Measurements from ENCODE around the gene NAP1L4. TPM values are rescaled to one million over a fixed set of nuclear protein-coding genes. Genes with fewer than 3 reads are reported as not detected.
A peak's percentile ranks its signal among the peaks of the same experiment; 100 is the strongest.
"Not testable (repeated sequence)": the region's sequence is repeated elsewhere in the genome, so short reads cannot be mapped to it uniquely, and the experiment has no call there.

The NAP1L4 gene
- total RNA-seq, 2 donors from 2014 or later = 125 to 144 TPM

DNA sequence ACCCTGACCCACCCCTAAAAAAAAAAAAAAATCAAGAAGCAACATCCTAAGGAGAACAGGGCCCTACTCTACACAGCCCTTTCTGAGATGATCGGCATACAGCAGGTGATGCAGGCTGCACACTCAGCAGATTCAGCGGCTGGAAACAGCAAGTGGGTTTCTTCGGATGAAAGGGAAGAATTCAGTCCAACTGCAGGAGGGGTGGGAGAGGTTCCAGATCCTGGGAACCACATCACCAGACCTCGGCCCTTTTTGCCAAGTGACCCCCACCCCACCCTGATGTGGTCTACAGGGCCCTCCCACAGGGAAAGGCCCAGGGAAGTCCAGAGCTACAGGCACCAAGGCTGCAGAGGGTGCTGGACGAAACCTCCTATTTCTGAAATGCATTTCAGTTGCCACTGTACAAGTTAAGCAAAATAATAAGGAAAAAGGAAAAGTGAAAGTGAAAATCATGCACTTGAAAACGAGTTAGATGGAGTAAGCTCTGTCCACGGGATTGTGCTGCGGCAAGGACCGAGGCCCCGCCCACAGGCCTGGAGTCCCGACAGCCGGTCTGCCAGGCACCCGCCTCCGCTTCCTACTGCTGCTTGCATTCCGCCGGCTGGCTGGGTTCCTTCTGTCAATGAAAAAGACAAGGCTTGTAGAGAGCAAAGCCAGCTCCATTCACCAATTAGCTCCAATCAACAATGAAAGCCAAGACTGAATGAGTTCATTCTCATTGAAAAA is 46.9 kb downstream of the NAP1L4 start:
- peak; percentile 95 for DNase-seq
- intact Hi-C loops (cut with DNase I) = no loop called here
- ATAC-seq = peak; percentile 86 to 89

- ATAC-seq = peak; percentile 7 to 16
- intact Hi-C loops (cut with DNase I) = no loop called here
- DNase-seq = no peak
Observed at GRCh38 chr11:2944530-2944929, 47.6 kb downstream of the NAP1L4 start.

DNA sequence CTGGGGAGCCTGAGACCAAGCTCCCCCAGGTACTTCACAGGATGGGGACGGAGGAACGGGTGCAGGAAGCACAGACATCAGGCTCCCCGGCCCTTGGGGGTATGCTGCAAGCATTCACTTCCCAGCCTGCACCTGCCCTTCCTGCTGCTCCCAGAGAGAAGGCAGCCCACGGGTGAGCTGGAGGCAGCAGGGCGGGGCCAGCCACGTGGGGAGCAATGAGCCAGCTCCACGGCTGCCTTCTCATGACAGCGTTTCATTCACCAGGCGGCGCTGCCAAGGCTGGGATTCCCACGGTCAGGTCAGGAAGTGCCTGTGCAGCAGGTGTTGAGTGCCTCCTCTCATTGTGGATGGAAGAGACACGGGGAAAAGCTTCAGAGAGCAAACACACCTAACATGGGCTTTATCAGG is 48.4 kb downstream of the NAP1L4 start:
- DNase-seq (no peak), ATAC-seq (peak in 1 of 2 donors; percentile 21)
- intact Hi-C loops (cut with DNase I) = no loop called here

DNA sequence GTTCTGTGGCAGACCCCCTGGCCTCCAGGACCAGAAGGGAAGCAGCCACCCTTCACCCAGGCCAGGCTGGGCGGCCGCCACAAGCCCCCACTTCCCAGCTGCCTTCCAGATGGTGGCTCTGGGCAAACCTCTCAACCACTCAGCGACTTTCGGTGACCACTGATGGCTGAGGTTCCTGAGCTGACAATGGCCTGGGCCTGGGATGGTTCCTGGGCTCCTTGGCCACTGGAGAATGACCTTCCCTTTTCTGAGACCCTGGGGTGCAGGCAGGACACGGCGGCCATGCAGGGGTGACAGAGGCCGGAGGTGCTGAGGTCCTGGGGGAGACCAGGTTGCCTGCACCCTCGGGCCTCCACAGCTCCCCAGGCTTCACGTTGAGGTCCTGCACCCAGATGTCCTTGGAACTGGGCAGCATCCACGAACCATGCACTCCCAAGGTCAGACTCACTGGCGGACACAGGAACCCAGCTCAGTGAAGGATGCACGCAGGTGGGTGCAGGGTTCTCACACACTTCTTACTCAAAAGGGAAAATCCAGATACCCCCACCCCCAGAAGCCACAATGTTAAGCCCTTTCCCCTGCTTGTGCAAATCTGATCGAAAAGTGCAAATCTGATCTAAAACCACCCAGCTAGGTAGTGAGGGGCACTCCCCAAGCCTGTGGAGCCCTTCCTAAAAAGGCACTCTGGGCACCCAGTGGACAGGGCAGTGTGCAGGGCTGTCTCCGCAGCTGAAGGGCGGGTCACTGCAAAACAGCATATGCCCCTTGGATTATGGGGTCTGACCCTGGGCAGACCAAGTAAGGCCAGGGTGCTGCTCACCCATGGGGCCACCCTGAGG is 49.0 kb downstream of the NAP1L4 start:
- ATAC-seq (no peak), DNase-seq (no peak)
- intact Hi-C loops (cut with DNase I) = no loop called here

GRCh38 chr11:2942447-2942846 is 49.7 kb downstream of the NAP1L4 start:
- ATAC-seq (no peak), DNase-seq (no peak)
- intact Hi-C loops (cut with DNase I) = no loop called here

- intact Hi-C loops (cut with DNase I) = no loop called here
- ATAC-seq (peak; percentile 2 to 8), DNase-seq (no peak)
Observed at GRCh38 chr11:2940921-2941821, 51.0 kb downstream of the NAP1L4 start.

GRCh38 chr11:2940147-2940920 is 51.8 kb downstream of the NAP1L4 start:
- intact Hi-C loops (cut with DNase I) = no loop called here
- no peak for DNase-seq
- peak; percentile 16 to 44 for ATAC-seq

DNA sequence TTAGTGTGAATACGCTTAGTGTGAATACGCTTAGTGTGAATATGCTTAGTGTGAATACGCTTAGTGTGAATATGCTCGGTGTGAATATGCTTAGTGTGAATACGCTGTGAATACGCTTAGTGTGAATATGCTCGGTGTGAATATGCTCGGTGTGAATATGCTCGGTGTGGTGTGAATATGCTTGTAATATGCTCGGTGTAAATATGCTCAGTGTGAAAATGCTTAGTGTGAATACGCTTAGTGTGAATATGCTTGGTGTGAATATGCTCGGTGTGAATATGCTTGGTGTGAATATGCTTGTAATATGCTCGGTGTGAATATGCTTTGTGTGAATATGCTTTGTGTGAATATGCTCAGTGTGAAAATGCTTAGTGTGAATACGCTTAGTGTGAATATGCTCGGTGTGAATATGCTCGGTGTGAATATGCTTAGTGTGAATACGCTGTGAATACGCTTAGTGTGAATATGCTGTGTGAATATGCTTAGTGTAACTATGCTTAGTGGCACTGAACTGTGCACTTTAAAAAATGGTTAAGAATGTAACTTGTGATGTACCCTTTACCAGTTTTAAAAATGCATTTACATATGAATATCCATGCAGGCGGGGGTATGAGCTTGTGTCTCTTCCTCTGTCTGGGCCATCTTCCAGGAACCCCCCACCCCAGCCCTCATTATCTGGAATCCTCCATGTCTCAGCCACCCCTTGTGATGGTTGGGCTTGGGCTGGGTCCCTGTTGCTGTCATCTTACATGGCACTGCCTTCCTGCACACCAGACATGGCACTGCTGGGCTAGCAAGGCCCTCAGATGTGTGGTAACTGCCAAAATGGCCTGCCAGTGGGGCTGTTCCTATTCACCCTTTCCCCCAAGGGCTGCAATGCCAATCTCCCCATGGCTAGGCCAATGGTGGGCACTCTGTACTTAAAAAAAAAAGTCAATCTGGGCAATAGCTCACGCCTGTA is 53.4 kb downstream of the NAP1L4 start:
- DNase-seq; ATAC-seq; intact Hi-C loops (cut with DNase I): not testable (repeated sequence)

DNA sequence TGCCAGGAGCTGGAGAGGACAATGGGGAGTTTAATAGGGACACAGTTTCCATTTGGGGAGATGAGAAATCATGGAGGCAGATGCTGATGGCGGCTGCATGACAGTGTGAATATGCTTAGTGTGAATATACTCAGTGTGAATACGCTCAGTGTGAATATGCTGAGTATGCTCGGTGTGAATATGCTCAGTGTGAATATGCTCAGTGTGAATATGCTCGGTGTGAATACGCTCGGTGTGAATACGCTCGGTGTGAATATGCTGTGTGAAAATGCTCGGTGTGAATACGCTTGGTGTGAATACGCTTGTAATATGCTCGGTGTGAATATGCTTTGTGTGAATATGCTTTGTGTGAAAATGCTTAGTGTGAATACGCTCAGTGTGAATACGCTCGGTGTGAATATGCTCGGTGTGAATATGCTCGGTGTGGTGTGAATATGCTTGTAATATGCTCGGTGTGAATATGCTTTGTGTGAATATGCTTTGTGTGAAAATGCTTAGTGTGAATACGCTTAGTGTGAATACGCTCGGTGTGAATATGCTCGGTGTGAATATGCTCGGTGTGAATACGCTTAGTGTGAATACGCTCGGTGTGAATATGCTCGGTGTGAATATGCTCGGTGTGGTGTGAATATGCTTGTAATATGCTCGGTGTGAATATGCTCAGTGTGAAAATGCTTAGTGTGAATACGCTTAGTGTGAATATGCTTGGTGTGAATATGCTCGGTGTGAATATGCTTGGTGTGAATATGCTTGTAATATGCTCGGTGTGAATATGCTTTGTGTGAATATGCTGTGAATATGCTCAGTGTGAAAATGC is 54.3 kb downstream of the NAP1L4 start:
- intact Hi-C loops (cut with DNase I); DNase-seq; ATAC-seq: not testable (repeated sequence)

GRCh38 chr11:2934611-2935239 is 57.4 kb downstream of the NAP1L4 start:
- DNase-seq = no peak
- intact Hi-C loops (cut with DNase I) = no loop called here

GRCh38 chr11:2934021-2934550 is 58.0 kb downstream of the NAP1L4 start:
- ATAC-seq (no peak), DNase-seq (no peak)
- intact Hi-C loops (cut with DNase I) = no loop called here

More at GRCh38 chr11:2934611-2935239, 57.4 kb downstream of the NAP1L4 start:
- ATAC-seq = no peak

- peak; percentile 81 for DNase-seq
- peak; percentile 28 to 40 for ATAC-seq
- intact Hi-C loops (cut with DNase I) = no loop called here
Observed at GRCh38 chr11:2933375-2934020, 58.6 kb downstream of the NAP1L4 start.

DNA sequence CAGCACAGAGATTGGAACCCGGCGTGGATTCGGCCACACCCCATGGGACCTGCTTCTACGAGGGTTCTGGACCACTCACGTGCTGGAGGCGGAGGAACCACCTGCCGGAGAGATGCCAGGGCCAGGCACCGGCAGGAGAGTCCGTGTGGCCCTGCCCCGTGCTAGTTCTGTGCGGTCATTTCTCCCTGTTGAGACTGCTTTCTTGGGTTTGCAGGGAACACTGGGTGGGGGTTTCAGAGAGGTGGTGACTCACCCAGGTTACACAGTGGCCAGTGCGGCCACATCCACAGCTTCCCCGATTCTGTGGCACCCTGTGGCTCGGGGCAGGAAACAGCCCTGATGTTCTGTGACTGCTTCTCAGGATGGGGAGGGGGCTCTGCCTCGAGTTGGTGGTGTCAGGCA is 59.3 kb downstream of the NAP1L4 start:
- ATAC-seq (no peak), DNase-seq (no peak)
- intact Hi-C loops (cut with DNase I) = no loop called here

DNA sequence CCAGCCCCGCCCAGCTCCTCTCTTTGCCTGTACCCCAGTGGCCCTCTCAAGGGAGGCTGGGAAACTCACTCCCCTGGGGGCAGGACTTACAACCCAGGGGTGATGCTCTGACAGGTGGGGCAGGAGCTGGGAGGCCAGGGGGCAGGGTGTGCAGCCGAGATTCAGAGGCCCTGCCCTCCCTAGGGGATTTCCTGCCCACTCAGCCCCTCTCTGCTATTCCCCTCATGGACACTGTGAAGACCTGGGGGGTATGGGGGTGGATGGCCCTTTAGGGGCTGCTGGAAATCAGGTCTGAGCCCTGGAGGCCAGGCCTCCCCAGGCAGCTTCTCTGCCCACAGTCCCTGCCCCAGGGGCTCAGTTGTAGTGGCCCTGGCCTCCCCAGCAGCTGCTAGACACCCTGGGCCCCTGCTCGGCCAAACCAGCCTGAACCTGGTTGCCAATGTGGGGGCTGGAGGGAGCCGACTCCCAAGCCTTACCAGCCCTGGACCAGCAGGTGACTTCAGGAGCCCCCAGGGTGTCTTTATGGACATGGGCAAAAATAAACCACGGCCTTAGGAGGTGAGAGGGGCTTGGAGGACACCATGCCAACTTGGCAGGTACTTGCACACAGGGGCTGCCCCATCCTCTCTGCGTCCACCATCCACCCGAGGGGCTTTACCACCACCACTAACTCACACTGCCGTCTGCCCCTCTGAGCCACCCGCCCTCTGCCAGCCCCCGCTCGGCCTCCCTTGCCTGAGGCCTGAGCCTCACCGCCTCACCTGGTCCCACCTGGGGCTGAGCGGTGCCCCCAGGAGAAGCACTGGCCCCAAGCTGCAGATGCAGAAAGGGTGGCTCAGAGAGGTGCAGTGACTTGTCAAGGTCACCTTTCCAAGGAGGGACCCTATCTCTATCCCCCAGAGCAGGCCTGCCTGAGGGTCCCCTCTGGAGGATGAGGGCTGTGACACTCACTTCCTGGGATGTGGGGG is 60.1 kb downstream of the NAP1L4 start:
- DNase-seq (no peak), ATAC-seq (no peak)
- intact Hi-C loops (cut with DNase I) = no loop called here

DNA sequence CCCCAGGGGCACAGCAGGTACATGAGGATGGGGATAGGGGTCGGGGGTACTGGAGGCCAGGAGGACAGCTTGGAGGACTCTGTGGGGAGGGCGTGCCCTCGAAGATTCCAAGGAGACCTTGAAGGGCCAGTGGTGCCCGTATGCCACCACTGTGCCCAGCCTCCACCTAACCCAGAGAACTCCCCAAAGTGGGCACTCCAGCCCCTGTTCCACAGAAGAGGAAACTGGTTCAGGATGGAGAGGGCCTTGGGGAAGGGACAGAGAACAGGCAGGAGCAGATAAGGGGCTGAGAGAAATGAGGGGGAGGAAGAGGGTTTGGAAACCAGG is 60.7 kb downstream of the NAP1L4 start:
- DNase-seq = no peak
- intact Hi-C loops (cut with DNase I) = no loop called here
- no peak for ATAC-seq
